Glomerular visceral epithelial cell (primary cell): ENCODE measurements around the gene BMP8B.
"Not testable (repeated sequence)": the region's sequence is repeated elsewhere in the genome, so short reads cannot be mapped to it uniquely, and the experiment has no call there.

Source experiments
- DNase-seq: peaks from one replicate; pipeline ENCODE4 v3.0.0-alpha.2; 2016; ENCODE audit errors: extremely low spot score

The BMP8B gene

DNA sequence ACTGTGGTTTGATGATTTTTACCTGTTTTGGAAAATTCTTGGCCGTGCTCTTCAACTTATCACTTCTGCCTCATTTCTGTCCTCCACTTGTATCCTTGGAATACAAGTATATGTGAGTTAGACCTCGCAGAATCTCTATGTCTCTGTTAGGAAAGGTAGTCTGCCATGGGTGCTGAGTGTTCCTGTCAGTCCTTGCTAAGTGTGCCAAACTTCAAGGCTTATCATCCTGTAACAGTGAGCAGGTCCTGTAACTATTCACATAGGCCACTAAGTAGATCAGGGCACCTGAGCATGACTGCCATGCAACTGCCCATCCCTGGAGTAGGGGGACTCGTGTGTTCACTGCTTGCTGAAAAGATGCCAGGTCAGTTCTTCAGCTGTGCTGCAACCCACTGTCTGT is 24.2 kb upstream of the BMP8B start:
- no peak for DNase-seq

DNA sequence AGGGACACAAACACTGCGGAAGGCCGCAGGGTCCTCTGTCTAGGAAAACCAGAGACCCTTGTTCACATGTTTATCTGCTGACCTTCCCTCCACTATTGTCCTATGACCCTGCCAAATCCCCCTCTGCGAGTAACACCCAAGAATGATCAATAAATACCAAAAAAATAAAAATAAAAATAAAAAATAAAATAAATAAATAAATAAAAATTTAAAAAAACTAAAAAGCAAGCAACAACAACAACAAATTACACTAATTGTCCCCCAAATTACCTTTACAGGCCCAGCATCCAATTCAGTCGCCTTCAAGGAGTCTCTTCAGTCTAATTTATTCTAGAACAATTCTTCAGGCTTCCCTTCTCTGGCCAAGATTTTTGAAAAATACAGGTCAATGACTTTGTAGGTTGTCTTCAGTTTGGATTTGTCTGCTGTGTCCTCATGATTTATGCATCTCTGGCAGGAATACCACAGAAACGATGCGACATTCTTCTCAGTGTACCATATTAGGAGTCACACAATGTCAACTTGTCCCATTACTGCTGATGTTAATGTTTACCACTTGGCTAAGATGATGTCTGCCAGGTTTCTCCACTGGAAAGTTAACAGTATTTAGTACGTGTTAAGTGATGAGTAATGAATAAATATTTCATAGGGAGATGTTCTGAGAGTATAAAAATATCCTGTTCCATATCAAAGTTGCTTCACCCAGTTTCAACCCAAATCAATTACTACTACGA is 20.3 kb upstream of the BMP8B start:
- DNase-seq = no peak

DNA sequence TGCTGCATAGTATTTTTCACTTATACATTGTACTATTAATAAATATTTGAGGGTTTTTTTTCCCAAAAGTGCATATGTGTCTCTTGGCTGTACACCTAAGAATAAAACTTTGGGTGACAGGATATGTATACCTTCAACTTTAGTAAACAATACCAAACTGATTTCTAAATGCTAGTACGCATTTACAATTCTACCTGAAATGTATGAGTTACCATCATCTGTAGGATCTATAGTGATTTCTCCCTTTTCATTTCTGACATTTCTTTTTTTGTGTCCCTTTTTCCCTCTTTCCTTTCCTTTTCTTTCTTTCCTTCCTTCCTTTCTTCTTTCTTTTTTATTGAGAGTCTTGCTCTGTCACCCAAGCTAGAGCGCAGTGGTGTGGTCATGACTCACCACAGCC is 16.7 kb upstream of the BMP8B start:
- no peak for DNase-seq

DNA sequence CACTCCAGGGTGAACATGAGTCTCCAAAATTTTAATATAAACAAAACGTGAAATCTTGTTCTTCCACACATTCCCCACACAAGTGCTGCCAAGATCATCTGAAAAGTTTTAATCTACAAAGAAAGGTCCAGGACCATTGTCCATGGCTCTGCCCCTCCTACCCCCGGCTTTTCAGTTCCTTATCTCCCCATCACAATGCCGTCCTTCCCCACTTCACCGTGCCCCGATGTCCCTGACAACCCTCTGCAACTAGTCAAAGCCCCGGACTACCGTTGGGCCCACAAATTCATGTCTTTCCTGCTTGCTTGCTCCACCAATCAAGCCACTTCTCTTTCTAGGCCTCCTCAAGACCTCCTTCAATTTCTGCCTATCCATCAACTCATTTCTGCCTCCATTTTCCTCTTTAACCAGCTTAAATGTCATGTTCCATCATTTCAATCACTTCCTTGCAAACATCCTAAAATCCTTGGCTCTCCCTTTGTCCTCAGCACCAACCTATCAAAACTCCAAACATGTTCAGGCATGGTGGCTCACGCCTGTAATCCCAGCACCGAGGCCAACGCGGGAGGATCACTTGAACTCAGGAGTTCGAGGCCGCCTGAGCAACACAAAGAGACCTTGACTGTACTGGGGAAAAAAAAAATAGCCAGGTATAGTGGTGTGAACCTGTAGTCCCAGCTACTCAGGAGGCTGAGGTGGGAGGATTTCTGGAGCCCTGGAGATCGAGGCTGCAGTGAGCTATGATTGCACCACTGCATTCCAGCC is 14.0 kb upstream of the BMP8B start:
- DNase-seq = no peak

DNA sequence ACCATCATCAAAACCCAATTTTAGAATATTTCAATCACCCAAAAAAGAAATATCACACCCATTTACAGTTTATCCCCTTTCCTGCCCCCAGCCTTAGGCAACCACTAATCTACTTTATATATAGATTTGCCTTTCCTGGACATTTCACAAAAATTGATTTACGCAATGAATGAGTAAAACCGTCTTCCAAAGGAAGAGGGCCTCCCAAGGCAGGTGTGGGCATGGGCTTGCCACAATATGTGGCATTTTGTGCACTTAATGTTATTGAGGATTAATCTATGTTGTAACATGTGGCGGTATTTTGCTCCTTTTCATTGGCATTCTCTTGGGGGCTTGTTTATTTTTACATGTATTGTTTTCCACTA is 11.8 kb upstream of the BMP8B start:
- DNase-seq = no peak

DNA sequence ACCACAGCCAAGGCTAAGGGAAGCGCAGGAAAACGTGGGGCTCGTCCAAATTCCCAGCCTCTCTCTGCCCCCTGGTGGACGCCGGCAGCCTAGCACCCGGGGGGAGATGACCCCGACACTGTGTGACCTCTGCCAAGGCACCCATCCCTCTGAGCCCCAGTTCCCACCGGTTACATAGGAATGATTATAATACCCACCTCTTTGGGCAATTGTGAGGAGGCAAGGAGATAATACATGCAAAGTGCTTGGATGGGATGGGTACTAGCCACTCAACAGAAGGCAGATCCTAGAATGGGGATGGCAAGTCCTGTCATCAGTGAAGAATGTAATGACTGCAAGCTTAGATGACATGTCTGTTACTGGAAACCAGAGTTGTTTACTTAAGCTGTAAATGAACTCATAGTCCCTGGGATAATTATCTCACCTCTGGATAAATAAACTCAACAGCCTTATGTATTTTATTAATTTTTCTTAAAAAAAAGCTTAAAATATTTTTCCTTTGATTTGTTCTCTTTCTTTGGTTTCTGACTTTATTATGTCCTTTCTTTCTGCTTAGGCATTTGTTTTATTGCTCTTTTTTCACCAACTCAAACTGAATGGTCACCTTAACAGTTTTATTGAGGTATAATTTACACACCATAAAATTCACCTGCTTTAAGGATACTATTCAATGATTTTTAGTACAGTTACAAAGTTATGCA is 11.3 kb upstream of the BMP8B start:
- DNase-seq = peak; percentile 78

DNA sequence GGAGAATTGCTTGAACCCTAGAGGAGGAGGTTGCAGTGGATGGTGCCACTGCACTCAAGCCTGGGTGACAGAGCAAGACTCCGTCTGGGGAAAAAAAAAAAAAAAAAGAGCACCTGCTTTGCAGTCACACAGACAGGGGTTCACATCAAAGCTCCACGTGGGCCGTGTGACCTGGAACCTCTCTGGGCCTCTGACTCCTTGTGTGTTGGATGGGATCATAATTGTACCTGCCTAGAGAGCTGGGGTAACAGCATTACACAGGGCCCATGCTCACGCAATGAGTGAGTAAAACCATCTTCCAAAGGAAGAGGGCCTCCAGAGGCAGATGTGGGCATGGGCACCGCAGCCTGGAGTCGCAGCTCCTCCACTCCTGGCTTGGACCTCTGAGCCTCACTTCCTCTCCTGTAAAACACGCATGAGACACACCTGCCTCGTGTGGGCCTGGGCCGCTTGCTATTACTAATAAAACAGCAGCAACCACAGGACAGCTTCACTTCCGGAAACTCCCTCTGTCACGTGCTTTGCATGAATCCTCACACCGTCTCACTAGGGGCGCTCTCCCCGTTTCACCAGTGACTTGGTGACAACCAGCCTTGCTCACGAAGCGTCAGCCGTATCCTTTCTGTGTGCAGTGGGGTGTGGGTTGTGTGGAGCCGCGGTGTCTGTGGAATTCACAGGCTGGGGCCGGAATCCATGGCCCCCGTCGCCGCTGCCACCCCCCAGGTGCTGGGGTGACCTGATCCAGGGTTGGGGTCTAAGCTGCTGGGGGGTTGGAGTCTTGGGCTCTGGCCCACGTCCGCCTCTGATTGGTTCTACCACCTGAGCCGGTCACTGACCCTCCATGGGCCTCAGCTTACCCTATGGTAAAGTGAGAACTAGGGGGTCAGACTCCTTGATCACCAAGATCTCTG is 10.4 kb upstream of the BMP8B start:
- DNase-seq = peak; percentile 89

DNA sequence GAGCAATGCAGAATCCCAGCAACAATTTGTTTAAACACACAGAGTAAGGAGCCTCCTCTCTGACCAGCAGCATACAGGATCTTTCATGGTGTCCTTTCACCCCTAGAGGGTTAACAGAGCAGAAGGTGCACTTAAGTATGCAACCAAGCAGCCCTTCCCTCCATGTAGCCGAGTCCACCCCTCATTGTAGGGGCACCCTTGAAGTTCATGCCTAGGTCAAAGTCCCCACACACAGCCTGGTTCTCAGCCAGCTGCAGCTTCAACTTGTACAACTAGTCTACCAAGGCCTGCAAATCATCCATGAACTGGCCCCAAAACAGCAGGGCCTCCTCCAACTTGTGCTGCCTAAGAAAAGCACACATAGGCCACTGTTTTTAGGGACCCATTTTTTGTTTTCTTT is 7.0 kb upstream of the BMP8B start:
- no peak for DNase-seq

DNA sequence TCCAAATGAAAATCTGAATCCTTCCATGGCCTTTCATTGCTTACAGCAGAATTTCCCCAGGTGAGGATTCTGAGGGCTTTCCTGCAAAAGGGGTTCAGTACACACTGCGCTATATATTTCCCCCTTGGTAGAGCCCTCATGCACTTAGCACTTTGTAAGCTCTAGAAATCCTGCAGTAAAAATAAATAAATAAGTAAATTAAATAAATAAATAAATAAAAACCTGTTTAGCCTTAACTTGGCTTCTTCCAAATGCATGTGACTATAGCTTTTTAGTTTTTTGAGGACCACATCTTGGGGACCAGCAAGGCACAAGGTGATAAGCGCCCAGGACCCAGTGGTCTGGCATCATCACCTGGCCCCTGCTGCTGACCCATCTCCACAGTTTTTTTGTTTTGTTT is 3.2 kb upstream of the BMP8B start:
- DNase-seq = no peak

DNA sequence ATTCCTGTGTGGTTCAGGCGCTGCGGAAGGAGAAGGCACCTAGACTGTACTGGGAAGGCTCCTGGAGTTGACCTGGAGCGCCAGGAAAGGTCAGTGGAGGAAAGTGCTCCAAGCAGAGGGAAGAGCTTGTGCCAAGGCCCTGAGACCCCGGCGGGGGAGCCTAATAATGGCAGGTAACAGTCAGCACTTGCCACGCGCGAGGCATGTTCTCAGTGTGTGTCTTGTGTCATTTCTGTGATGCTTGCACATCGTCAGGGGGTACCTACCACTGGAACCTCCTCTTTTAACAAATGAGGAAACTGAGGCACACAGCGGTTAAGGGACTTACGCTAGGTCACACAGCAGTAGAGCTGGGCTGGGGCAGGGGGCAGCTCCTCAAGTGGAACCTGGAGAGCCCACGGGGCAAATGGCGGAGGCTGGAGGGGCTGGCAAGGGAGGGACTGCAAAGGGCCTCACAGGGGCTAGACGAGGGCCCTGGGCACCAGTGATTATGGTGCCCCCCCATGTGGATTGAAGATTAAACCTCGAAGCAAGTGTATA is 976 bp upstream of the BMP8B start:
- DNase-seq = no peak

DNA sequence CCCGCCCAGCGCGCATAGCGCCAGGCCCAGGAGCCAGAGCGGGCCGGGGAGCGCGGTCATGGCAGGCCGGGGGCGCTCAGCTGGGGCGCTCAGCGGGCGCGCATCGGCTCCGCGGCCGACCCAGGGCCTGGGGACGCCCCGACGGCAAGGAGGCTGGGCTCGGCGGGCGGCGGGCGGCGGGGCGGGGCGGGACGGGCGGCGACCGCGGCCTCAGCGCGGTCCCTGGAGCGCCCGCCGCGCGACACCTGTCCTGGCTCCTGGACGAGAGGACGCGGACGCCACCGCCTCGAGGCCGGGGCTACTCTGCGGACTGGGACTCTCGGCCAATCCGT is 273 bp downstream of the BMP8B start:
- DNase-seq = no peak

DNA sequence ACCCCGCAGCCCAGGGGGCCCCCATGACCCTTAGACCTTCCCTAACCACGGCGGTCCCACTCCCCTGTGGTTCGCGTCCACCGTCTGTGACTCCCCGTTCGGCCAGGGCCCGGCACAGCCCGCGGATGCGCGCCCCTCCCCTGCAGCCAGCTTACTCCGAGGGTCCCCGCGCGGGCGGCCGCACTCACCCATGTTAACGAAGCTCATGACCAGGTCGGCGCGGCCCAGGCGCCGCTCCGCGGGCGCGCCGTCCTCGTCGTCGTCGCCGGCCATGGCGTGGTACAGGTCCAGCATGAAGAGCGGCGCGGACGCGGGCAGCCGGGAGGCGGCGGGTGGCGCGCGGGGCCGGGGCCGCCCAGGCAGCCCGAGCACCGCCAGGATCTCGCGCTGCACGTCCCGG is 701 bp downstream of the BMP8B start:
- not testable (repeated sequence) for DNase-seq

DNA sequence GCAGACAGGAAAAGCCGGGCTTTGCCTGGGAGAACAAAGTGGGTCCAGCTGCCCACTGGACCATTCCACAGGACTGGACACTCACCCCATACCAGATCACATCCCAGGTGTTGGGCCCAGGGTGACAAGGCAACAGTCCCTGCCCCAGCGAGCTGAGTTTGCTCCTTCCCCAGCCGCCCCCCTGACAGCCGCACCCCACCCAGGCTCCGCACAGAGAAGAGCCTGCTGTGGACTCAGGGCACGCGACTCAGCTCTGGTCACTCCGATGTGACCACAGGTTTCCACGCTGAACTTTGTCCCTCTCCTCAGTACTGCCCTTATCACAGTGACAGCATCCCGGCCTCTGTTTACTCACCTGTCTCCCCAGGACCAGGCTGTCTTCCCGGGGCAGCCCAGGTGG is 1.2 kb downstream of the BMP8B start:
- DNase-seq = no peak

DNA sequence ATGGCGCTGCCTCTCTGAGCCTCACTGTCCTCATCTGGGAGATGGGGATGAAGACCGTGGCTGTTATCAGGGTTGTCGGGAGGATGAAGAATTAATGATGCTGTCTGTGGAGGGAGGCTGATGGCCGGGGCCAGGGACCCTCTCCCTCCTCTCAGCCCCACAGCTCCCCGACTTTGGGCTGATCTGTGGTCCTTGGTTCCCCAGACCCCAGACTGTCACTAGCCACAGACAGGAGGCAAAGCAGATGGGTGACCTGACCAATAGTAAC is 1.6 kb downstream of the BMP8B start:
- not testable (repeated sequence) for DNase-seq

DNA sequence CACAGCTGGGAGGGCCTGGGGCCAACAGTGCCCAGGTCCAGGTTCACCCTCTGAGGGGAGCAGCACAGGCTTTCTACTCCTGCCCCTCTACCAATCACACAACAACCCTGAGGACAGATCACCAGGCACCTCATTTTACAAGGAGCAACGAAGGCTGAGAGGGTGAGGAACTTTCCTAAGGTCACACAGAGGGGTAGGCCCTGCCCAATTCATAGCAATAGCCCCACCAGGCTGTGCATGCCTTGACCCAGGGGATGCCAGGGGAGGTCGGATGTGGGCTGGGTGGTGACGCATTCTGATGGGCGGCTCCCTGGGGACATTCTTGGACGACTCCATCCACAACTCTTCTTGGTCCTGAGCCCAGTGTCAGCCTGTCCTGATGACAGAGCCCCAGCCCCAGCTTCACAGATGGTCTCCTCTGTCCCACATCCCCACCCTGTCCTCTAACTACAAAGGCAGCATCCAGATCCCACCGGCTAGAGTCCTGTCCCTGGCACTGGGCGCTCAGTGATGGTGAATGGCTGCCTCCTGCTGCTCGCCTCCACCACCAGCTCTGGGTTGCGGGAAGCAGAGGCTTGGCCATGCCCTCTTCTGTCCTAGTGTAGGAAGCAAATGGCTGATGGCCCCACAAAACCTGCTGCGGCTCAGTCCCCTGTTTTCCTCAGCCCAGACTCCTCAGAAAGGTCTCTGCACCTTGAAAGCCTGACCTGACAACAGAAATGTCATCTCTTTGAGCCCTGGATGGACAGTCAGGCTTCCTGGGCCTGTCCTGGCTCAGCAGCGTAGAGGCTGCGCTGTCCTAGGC is 2.2 kb downstream of the BMP8B start:
- DNase-seq = not testable (repeated sequence)

DNA sequence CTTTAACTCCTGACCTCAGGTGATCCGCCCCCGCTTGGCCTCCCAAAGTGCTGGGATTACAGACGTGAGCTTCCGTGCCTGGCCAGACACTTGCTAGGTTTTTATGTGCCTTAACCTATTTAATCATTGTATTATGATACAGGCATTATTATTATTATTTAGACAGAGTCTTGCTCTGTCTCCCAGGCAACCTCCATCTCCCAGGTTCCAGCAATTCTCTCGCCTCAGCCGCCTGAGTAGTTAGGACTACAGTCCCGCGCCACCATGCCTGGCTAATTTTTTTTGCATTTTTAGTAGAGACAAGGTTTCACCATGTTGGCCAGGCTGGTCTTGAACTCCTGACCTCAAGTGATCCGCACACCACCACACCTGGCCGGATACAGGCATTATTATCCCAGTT is 6.0 kb downstream of the BMP8B start:
- DNase-seq = not testable (repeated sequence)

DNA sequence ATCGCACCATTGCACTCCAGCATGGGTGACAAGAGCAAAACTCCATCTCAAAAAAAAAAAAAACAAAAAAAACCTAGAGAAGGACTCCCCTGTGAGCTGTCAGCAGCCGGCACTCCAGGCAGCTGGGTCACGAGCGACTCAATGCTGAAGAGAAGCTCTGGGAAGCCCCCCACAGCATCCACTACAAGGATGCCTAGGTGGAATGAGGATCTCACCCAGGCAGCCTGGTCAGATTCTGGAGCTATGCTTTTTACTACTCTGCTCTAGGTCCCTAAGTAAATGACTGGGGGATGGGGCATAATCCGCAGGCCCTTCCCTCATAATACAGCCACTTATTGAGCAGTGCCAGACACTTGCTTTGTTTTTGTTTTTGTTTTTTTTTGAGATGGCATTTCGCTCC is 6.6 kb downstream of the BMP8B start:
- no peak for DNase-seq

DNA sequence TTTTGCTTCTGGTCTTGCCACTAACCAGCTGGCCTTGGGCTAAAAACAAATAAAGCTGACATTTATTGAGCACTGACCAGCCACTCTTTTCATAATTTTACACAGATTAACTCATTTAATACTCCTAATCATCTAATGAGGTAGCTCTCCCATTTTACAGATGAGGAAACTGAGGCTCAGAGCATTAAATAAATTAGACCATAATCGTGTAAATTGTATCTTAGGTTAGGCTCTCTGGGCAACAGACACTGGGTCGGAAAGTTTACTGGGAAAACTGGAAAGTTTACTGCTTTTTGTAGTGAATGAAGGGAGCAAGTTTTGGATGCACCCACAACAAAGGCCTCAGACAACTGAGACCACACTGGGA is 7.3 kb downstream of the BMP8B start:
- no peak for DNase-seq

DNA sequence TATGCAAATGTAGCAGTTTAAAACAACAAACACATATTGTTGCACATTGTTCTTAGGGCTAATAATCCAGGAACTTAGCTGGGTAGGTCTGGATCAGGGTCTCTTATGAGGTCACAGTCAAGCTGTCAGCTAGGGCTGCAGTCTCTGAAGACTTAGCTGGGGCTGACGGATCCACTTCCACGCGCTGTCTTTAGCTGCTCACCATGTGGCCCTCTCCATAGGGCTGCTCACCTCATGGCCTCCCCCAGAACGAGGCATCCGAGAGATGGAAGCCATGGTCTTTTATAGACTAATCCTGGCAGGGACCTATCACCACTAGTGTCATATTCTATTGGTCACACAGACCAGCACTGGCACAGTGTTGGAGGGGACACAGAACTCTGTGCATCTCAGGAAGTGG is 8.8 kb downstream of the BMP8B start:
- DNase-seq = no peak

DNA sequence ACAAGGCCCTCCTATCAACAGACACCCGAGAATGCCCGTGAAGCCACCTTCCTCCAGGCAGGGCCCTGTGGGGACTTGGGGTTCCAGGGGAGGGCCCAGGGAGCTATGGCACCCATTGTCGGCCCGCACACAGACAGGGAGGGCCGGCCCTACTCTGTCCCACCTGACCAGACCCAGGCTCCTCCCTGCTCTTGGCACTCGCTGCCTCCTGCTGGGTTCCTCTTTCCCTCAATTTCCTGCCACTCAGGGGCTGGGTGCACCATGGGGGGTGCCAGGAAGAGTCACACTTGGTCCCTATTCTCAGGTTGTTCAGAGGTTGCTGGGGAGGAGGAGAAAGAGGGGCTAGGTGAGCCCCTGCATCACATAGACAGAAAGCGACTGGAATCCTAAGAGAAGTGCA is 9.5 kb downstream of the BMP8B start:
- no peak for DNase-seq

DNA sequence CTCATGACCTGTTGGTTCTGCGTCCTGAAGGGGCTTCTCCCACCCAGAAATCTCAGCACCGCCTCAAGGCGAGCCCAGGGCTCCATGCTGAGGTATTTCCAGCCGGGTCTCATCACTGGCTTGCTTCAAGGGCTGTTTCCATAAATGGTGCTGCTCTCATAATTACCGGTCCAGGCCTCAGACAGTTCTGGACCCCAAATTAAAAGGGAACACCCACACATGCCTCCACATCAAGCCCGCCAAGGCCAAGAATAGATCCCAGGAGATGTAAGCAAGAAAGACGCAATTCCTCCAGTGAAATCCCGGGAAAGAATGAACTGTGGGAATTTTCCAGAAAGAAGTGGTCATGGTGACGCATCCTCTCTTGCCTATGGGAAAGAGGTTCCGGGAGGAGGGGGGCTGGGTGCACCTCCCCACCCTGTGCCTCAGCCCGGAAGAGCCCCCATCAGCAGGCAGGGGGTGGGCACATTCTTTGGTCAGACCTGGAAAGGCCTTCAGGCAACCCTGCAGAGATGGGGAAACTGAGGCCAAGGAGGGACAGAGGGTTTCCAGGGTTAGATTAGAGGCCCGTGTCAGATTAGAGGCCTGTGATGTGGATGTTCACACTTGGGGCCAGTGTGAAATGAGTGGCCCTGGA is 10.1 kb downstream of the BMP8B start:
- not testable (repeated sequence) for DNase-seq
